GM19239 (cell line): ENCODE measurements around the gene C5orf58.

Source experiments
- DNase-seq: peaks from one replicate; pipeline ENCODE4 v3.0.0; 2011; ENCODE audit warnings: low spot score; ENCODE audit not compliant: insufficient read length
- FAIRE-seq: peaks from 2 replicates; lab custom pipeline; 2011; peaks lifted over from hg19 to GRCh38; lab: Jason Lieb, UNC

The C5orf58 gene

DNA sequence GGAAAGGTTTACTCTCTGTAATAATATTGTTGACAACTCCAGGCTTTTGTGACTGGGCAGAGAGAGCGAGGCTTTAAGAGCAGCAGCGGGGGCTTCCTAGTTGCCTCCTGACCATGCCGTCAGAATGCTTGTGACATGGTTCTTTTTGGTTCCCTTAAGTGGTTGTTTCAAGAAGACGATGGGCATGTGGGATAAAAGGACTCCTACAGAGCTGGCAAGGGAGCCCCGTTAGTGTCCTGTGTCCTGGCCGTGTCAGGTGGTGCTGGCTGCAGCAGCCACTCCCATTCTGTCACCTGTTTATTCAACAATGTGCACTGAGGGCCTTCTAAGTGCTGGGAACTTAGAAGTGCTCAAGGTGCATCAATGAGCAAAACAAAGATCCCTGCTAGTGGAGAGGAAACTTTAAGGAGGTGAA is 45.1 kb downstream of the C5orf58 start:
- FAIRE-seq: no peak
- DNase-seq: no peak

DNA sequence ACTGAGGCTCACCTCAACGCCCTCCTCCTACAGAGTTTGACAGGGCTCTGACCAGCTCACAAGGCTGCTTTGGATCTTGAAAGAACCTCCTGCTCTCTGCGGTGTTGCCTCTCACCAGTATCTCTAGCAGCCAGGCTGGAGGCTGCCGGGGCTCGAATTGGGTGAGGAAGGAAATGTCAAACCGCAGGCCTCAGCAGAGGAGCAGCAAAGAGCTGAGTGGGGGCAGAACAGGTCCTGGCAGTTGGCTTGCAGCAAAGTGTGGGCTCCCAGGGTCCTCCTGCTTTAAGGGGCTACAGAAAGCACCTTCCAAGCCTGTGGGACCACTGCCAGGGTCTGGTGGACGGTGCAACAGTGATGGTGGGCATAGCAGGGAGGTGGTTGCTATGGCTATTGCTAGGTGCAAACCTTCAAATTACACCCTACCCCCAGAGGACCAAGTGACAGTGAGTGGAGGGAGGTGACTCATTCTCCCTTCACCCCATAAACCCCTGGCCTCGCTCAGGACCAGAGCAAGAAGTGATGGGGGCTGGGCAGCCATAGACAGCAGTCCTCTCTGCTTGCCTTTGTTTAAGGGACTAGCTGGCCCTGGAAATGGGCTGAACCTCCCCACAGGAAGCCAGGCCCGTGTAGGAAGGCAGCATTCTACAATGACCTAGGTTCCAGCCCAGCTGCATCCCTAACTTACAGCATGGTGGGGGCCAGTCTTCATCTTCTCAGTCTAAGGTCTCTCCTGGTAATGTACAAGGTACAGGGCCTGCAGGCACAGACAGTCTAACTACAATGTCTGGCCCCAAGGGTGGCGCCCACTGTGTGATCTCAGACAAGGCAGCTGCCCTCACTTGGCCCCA is 46.0 kb downstream of the C5orf58 start:
- FAIRE-seq: peak; percentile 86
- DNase-seq: peak; percentile 68

DNA sequence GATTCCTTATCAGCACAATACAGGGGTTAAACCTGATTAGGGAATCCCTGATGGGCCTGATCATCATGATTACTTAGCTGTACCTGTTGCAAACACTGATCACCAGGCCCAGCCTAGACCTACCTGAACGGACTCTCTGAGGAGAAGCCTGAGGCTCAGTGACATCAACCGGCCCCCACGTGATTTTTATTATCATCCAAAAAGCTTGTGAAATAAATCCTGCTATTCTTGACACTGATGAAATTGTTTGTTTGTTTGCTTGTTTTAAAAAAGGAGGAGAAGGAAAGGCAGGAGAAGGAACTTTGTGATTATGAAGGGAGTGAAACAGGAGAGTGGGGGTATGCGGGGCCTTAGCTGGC is 46.7 kb downstream of the C5orf58 start:
- FAIRE-seq: no peak
- no peak for DNase-seq

DNA sequence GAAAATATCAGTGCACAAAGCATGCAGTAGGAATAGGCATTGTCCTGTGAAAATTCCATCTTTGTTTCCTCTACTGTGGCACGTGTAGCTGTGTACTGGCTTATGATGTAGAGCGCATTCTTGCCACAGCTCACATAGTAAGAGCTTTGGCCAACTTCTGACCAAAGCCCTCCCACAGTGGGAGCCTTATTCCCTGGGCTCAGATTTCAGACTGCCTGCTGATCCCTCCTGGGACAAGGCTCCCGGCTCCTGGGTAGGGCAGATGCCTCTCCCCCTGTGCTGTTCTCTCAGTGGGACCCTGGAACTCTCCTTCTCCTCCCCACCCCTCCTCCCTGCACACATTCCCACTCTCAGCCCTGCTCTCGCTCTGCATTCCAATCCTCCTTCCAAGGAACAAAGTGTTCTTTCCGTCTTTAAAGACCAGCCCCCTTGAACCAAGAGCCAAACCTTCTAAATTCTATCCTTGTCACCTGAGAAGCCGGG is 47.3 kb downstream of the C5orf58 start:
- FAIRE-seq (no peak), DNase-seq (no peak)

DNA sequence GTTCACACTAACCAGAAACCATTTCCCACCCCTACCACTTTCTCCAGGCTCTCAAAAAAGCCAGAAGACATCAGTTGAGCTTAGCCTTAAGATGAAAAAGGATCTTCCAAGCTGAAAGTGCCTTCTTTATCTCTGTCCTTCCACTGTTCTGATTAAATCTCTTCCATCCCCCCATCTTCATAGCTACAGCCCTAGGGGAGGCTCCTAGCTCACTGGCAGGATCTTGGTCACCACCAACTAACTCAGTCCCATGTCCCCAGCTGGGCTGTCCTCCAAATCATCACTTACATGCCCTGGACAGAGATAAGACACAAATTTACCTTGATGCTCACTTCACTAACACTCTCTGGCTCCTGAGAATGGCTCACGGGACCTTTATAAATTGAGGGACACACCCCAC is 50.5 kb downstream of the C5orf58 start:
- DNase-seq (no peak), FAIRE-seq (no peak)

DNA sequence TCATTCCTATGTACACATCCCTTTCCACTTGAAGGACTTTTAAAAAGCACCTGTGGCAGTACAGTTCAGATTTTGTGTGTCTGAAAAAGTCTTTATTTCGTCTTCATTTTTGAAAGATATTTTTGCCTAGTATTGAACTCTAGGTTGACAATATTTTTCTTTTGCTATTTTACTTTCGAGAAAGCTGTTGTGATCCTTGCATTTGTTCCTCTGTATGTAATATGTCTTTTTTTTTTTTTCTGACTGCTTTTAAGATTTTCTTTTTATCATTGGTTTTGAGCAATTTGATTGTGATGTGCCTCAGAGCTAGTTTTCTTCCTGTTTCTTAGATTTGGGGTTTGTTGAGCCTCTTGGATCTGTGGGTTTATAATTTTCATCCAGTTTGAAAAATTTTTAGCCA is 51.4 kb downstream of the C5orf58 start:
- FAIRE-seq: no peak
- no peak for DNase-seq

DNA sequence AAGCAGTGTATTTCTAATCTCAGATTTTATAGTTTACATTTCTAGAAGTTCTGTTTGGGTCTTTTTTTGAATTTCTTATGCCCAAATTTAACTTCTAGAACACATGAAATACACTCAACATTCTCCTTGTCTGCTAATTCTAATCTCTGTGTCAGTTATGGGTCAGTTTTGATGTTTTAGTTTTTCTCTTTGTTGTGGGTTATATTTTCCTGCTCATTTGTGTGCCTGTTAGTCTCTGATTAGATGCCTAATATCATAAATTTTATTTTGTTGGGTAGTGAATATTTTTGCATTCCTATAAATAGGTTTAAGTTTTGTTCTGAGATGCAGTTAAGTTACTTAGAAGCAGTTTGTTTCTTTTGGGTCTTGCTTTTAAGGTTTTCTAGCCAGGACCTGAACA is 52.4 kb downstream of the C5orf58 start:
- no peak for FAIRE-seq

DNA sequence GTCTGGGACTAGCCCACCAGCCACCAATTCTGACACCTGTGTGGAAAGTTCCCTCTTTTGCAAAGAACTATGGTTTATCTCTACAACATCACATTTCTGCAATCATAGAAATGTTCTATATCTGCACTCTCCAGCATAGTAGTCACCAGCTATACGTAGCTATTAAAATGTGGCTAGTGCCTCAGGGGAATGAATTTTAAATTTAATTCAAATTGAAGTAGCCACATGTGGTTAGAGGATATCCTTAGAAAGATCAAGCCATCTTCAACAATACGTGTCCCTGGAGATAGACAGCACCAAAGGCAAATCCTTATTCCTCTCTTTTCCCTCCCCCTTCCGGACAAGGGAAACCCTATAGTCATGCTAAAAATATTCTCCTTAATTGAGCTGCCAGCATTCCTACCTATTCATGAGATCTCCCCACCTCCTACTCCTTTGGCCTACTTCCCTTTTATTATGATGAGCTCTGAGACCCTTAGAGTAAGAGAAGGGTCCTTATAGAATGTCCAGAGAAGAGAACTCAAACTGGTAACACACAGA is 53.7 kb downstream of the C5orf58 start:
- DNase-seq: no peak
- no peak for FAIRE-seq

More for the DNA sequence above, 52.4 kb downstream of the C5orf58 start:
- DNase-seq: no peak

DNA sequence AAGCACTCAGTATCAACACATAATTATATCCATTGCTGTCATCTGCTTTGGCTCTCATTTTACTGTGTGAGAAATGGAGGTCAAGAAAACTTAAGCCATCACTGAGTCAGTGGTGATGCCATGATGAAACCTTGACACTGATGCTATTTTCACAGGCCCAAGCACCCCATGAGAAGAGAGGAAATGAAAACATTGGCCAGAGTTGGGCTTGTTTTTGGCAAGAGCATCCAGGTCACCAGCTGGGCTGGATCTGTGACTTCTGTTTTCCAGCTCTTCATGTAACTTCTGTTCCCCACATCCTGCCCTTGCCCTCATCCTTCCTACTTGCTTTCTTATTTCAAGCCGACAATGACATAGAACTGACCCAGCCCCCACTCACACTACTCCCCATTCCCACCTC is 54.7 kb downstream of the C5orf58 start:
- FAIRE-seq: no peak
- DNase-seq: no peak

DNA sequence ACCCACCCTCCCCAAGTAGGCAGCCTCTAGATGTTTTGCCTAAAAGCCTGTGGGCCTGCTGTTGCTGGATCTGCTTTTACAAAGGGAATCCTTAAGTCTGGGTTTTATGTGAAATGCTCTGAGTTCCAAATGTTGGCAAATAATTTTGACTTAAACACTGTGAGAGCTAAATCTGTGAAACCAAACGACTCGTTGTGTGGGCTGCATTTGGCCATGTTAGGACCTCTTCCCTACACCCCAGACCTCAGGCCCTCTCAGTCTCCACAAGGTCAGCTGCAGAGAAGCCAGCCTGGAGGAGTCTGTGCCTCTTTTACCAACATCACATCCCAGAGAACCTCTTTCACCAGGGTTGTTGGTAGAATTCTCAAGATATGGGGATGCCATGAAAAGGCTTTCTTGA is 55.4 kb downstream of the C5orf58 start:
- no peak for DNase-seq
- FAIRE-seq: no peak

DNA sequence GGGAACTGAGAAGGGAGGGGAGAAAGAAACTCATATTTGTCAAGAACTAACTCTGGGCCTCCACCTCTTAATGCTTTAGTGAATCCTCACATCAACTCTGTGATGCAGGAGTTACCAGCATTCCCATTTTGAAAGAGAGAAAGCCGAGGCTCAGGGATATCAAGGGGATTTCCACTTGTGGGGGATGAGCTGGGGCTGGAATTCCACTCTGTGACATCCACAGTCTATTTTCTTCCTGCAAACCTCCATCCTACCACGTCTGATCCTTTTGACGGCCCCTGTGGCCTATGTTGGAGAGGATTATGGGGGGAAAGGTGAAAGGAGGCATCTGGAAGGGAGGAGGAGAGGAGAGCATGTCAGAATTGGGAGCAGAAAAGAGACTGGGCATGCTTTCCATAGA is 55.8 kb downstream of the C5orf58 start:
- no peak for FAIRE-seq
- no peak for DNase-seq

DNA sequence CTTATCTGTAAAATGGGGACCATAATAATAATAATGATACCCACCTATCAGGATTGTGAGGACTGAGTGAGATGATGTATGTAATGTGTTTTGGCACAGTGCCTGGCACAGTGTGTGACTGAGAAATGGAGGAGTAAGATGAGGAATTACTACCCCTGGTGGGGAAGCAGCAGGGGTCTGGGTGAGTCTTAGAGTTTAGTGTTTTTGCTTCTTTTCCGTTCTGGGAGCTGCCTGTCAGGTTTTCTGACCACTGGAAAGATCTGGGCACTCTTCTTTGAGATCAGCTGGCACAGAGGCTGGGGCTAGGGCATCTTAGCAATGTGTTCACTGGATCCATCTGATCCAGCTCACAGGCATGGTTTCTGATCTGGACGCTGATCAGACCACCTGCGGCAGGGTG is 56.3 kb downstream of the C5orf58 start:
- FAIRE-seq (no peak), DNase-seq (no peak)

DNA sequence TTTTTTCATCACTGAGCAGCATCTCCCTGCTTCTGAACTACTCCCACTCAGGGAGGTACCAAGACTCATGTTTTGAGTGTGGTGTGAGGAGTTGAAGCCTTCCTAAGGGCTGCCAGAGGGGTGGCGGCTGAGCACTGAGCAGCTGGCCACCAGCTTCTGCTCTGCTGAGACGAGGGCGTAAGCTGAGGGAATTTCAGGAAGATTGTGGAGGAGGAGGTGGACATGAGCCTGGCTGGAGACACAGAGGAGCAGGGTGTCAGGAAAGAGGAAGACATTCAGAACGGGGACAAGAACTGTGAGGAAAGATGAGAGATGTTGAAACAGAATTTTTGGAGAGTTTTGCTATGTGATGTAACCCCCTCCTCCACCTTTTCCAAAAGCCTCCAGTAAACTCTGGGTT is 57.0 kb downstream of the C5orf58 start:
- no peak for DNase-seq
- no peak for FAIRE-seq

DNA sequence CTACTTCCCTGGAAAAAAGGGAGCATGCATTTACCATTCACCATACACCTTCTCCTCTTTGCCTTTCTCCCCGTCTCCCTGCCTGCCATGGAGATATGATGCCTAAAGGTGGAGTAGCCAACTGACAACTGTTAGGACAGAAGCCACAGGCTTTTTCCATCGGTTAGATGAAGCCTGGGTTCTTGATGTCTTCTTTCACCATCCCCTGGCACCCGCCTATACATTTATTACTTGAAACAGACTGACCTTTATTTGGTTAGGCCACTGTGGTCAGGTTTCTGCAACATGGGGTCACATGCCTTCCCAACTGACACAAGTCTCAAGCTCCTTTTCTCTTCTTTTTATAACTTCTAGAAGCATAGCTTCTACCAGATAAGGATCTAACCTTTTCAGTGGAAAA is 57.7 kb downstream of the C5orf58 start:
- DNase-seq: no peak
- no peak for FAIRE-seq

DNA sequence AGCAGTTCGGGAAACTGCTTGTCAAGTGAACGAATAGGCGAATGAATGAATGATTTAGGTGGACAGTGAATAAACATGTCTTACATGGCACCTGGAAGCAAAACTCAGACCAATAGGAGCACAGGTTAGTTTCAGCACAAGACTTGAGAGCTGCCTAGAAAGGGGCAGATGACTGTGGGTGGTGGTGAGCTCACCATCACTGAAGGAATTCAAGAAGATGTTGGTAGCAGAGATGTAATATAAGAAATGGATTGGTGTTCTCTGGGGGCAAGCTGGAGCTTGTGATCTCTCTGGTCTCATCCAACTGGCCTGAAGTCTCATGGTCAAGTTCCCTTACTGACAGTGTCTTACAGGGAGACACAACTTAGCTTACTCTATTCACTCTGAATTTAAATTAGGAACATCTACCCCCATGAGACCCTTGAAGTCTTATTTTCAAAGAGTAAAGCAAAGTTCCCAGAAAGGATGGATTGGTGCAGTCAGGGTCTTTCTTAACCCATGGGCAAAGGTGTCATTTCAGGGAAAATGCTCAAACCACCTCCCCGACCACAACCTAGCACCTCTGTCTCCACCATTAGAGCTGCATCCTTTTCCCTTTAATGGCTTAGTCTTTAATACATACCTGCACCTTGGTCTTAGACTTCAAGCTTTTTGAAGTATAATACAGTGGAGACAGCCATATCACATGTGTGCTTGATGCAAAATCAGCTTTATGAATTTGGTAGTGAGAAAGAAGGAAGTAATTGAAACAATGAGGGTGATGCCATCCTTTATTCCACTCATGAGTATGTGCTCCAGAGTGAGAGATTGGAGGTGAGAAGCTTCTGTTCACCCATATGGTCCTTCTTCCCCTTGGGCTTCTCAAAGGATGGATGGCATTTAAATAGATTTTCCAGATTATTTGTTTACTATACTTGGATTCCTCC is 59.7 kb downstream of the C5orf58 start:
- DNase-seq: no peak
- FAIRE-seq: no peak

DNA sequence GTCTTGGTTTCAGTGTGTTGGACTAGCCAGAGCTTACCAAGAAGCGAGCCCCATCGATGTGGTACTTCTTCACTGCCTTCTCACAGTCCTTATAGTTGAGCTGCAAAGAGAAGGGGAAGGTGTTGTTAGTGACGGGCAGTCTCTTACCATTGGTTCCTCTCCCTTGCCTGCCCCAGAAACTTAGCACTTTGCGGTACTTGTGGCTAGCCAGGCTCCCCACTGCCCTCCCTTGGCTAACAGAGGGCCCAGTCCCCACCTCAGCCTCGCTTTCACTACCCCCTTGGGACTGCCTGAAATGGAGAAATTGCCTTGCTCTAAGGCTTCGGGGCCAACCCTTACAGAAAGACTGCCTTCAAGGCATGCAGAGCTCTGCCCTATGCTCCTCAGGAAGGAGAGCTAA is 60.5 kb downstream of the C5orf58 start:
- no peak for DNase-seq
- FAIRE-seq: peak; percentile 97

DNA sequence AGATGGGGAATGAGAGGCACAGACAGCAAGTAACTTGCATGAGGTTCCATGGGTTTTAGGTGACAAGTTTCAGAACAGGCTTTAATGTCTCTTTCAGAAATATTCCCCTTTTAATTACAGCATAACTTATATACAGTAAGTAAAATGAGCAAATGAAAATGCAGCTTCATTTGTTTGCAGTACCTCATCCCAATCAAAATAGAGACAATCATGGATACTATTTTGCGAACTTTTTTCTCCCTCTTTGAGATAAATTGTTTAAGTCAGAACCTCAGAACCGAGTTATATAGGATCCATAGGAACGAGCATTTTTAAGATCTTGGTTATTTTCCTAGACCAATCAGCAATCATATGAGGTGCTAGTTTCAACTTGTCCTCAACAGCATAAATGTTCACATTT is 61.3 kb downstream of the C5orf58 start:
- DNase-seq (no peak), FAIRE-seq (no peak)

DNA sequence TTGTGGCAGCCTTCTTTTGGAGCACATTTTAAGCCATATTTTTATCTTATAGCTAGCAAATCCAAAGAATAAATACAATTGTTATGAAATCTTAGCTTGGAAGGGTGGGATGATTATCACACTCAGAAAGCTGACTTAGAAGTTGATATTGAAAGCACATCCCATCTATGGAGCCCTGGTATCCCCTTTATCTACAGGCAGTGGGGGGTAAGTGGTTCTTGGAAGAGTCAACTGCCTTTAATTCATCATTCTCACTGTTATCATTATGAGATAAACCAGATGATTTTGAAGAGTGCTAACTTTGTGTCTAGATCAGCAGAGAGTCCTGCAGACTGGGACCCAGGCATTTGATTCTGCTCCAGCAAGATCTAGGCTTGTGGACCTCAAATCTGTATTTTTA is 61.8 kb downstream of the C5orf58 start:
- DNase-seq: no peak
- FAIRE-seq: no peak
